OCI-LY7 (cell line): ENCODE measurements around the gene MADD. TPM values are rescaled to one million over a fixed set of nuclear protein-coding genes. Genes with fewer than 3 reads are reported as not detected.

Experiments
- BruUV-seq: library from RNA; stranded (reverse); fragments of 400-500 nt; replicated peaks from 2 replicates; lab custom pipeline; 2021; lab: Mats Ljungman, UMichigan
- CTCF ChIA-PET: fragments of 300-600 bp; sonication (Branson Sonifier 250); formaldehyde crosslinking; loops from one replicate; lab custom pipeline; 2022; ENCODE audit warnings: antibody characterized with exemption; ENCODE audit not compliant: unreplicated experiment; lab: Charles Lee
- POLR2A ChIA-PET: fragments of 300-600 bp; sonication (Branson Sonifier 250); formaldehyde crosslinking; loops from one replicate; lab custom pipeline; 2022; ENCODE audit warnings: antibody characterized with exemption; lab: Charles Lee
- DNase-seq: peaks from one replicate; pipeline ENCODE4 v3.0.0-alpha.2; 2015; ENCODE audit warnings: low spot score
- H2AFZ ChIP-seq: fragments of 200-600 bp; sonication (generic), shearing (Covaris generic); 2 replicates; pipeline ENCODE4 v1.6.1; 2014; ENCODE audit warnings: mild to moderate bottlenecking, antibody characterized with exemption, low read length, moderate library complexity
- H3K27ac ChIP-seq: fragments of 200-600 bp; sonication (generic); 2 replicates; pipeline ENCODE4 v1.5.1; 2014; ENCODE audit warnings: mixed run types, low read depth, mild to moderate bottlenecking, moderate library complexity, low read length, inconsistent platforms; ENCODE audit not compliant: poor library complexity, severe bottlenecking
- H3K36me3 ChIP-seq: fragments of 200-600 bp; sonication (generic); 2 replicates; pipeline ENCODE4 v1.6.1; 2014; ENCODE audit warnings: mild to moderate bottlenecking, antibody characterized with exemption, low read length, moderate library complexity, mixed read lengths; ENCODE audit not compliant: insufficient read depth
- H3K4me1 ChIP-seq: fragments of 200-600 bp; sonication (generic); 2 replicates; pipeline ENCODE4 v1.5.1; 2014; ENCODE audit warnings: mild to moderate bottlenecking, low read length; ENCODE audit not compliant: insufficient read depth, poor library complexity, severe bottlenecking
- H3K4me2 ChIP-seq: fragments of 200-600 bp; sonication (generic); 2 replicates; pipeline ENCODE4 v1.6.1; 2014; ENCODE audit warnings: mild to moderate bottlenecking, low read length
- H3K4me3 ChIP-seq: fragments of 200-600 bp; sonication (generic); 2 replicates; pipeline ENCODE4 v1.5.1; 2014; ENCODE audit warnings: mild to moderate bottlenecking, low read depth, low read length; ENCODE audit not compliant: poor library complexity, severe bottlenecking
- H3K79me2 ChIP-seq: fragments of 200-600 bp; sonication (generic); 2 replicates; pipeline ENCODE4 v1.6.1; 2016; ENCODE audit warnings: low read depth, mild to moderate bottlenecking, low read length, moderate library complexity, mixed read lengths; ENCODE audit not compliant: insufficient read depth
- H3K9me2 ChIP-seq: fragments of 200-600 bp; sonication (generic); 2 replicates; pipeline ENCODE4 v1.6.1; 2016; ENCODE audit warnings: mild to moderate bottlenecking, low read length, mixed read lengths; ENCODE audit not compliant: insufficient read depth
- H3K9me3 ChIP-seq: fragments of 200-600 bp; sonication (generic); 2 replicates; pipeline ENCODE4 v1.6.1; 2014; ENCODE audit warnings: mild to moderate bottlenecking, mixed run types, low read length, mixed read lengths
- H4K20me1 ChIP-seq: fragments of 200-600 bp; sonication (generic); 2 replicates; pipeline ENCODE4 v1.6.1; 2014; ENCODE audit warnings: mild to moderate bottlenecking, antibody characterized with exemption, low read length, moderate library complexity, mixed read lengths; ENCODE audit not compliant: insufficient read depth
- EZH2phosphoT487 ChIP-seq: fragments of 200-600 bp; sonication (generic); IDR thresholded peaks from 2 replicates; pipeline ENCODE4 v1.6.1; 2018; ENCODE audit warnings: low read depth, borderline replicate concordance, mild to moderate bottlenecking, mixed run types, antibody characterized with exemption, low read length, moderate library complexity, mixed read lengths
- intact Hi-C: fragments of 100-400 bp; cut with micrococcal nuclease; formaldehyde crosslinking; loops from one replicate; pipeline ENCODE4 v1.10.0; 2022; ENCODE audit not compliant: unreplicated experiment
- total RNA-seq, 2 experiments: library from RNA; depleted of rRNA in 1 of 2; stranded (reverse); fragments of >200 nt in 1 of 2; shearing (Covaris generic) in 1 of 2; gene quantifications; 2 replicates each; pipeline ENCODE4 v1.2.3, GENCODE V29; 2014 to 2022
- TF ChIP-seq, protein P1 (sequence below): fragments of 200-600 bp; sonication (generic); conservative IDR thresholded peaks from 2 replicates; pipeline ENCODE4 v1.5.1; 2014; ENCODE audit warnings: mild to moderate bottlenecking, antibody characterized with exemption, low read length, moderate library complexity, mixed read lengths

Gene MADD
- total RNA-seq, 2 experiments from 2014 or later: 32.1 to 47.8 TPM

DNA sequence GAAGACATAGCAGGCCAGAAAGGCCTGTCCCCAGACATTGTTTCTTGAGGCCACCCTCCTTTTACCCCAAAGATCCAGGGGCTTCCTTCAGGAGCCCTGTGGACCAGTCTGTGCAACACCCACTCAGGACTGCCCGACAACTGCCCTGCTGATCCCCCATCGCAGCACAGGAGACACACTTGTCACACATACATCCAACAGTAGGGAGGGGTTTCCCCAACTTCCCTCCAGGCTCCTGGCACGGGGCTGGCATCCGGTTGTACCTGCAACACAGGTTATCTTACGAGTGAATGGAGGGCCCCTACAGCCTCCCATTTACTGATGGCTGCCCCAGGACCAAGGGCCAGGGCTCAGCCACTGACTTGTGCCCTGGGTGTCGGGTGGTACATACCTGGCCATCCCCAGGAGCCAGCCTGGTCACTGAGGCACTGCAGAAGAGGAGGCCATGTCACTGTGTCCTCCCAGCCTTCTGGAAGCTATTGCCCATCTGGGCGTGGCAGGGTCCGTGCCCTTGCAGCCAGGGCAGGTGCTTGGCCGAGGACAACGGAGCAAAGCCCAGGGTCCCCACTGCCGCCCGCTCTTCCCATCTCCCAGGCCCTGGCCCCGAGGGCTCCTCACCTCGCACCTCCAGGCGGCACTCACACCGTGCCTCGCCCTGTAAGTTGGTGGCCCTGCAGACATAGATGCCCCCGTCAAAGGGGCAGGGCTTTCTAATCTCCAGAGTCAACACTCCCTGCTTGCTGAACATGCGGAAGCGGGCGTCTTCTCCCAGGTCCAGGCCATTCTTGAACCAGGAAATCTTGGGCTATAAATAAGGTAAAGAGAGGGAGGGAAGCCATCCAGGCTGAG is 61.7 kb downstream of the MADD start:
- Histone ChIP-seq H3K36me3 (peaks cover 26% of the 10 kb centered on the region; the same call in 1 of the 2 replicates), H3K27ac (no peak overlapping the region), H3K4me1 (no peaks in the 10 kb centered on the region), H3K4me3 (no peak overlapping the region), H3K9me3 (no peaks in the 10 kb centered on the region), H3K9me2 (no peaks in the 10 kb centered on the region), H3K79me2 (no peaks in the 10 kb centered on the region), H2AFZ (no peak overlapping the region), H3K4me2 (no peak overlapping the region), H4K20me1 (no peaks in the 10 kb centered on the region)
- DNase-seq: no peak
- ChIA-PET POLR2A (interaction anchor here (0.7 kb wide), 1 partner anchor 219 kb away, joined by 5 read pairs; no protein-coding TSS in a partner anchor), CTCF (no interaction called here)
- no TSS peak for BruUV-seq
- TF ChIP-seq EZH2phosphoT487: no peak
- TF ChIP-seq, protein P1, sequence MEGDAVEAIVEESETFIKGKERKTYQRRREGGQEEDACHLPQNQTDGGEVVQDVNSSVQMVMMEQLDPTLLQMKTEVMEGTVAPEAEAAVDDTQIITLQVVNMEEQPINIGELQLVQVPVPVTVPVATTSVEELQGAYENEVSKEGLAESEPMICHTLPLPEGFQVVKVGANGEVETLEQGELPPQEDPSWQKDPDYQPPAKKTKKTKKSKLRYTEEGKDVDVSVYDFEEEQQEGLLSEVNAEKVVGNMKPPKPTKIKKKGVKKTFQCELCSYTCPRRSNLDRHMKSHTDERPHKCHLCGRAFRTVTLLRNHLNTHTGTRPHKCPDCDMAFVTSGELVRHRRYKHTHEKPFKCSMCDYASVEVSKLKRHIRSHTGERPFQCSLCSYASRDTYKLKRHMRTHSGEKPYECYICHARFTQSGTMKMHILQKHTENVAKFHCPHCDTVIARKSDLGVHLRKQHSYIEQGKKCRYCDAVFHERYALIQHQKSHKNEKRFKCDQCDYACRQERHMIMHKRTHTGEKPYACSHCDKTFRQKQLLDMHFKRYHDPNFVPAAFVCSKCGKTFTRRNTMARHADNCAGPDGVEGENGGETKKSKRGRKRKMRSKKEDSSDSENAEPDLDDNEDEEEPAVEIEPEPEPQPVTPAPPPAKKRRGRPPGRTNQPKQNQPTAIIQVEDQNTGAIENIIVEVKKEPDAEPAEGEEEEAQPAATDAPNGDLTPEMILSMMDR: no peak
- intact Hi-C loops: no loop called here

DNA sequence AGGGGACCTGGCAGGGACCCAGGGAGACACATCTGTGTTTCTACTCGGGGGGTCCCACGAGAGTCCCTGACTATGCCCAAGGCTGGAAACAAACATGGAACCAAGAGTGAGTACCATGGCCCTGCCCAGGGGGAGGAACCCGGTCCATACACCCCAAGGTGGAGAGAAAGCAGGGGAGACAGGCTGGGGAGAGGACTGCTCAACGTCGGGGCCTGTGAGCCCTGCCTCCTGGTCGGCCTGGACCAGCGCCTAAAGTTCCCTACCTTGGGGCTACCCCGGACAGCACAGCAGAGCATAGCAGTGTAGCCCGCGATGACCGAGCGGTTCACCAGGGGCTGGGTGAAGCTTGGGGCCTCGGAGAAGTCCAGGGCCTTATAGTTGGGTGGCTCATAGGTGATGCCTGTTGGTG is 62.4 kb downstream of the MADD start:
- ChIA-PET POLR2A (no interaction called here), CTCF (no interaction called here)
- H3K27ac ChIP-seq: no peak overlapping the region
- no peak overlapping the region for H3K4me3 ChIP-seq
- intact Hi-C loops: no loop called here
- TF ChIP-seq, protein P1: no peak
- H3K9me2 ChIP-seq: no peaks in the 10 kb centered on the region
- H4K20me1 ChIP-seq: no peaks in the 10 kb centered on the region
- DNase-seq: no peak
- no peaks in the 10 kb centered on the region for H3K4me1 ChIP-seq
- H3K36me3 ChIP-seq: peaks cover 24% of the 10 kb centered on the region; the same call in 1 of the 2 replicates
- no peaks in the 10 kb centered on the region for H3K79me2 ChIP-seq
- no peak overlapping the region for H3K4me2 ChIP-seq
- H2AFZ ChIP-seq: no peak overlapping the region
- no peaks in the 10 kb centered on the region for H3K9me3 ChIP-seq
- no TSS peak for BruUV-seq
